Measurements from ENCODE around the gene ZNF81.

ZNF81 gene

GRCh38 chrX:47850901-47851300 is 14.2 kb downstream of the ZNF81 start:
- Histone ChIP-seq H2AFZ (ENCODE audit: low read depth, low read length) (no peak overlapping the region), H3K9ac (ENCODE audit: low read depth, low read length) (no peak overlapping the region), H3K36me3 (ENCODE audit: insufficient read depth, low read length) (peaks cover 10% of the 10 kb centered on the region; the same call in 1 of the 2 replicates), H3K79me2 (ENCODE audit: insufficient read depth, low read length) (no peaks in the 10 kb centered on the region), H3K9me3 (ENCODE audit: insufficient read depth, low read length, severe bottlenecking) (no peaks in the 10 kb centered on the region), H4K20me1 (ENCODE audit: insufficient read depth, low read length) (no peaks in the 10 kb centered on the region), H3K27me3 (ENCODE audit: insufficient read depth, low read length, poor library complexity) (no peaks in the 10 kb centered on the region), H3K27ac (ENCODE audit: low read length) (no peak overlapping the region), H3K4me3 (ENCODE audit: low read depth in 1 of 2, low read length in 2 of 2) (no peak overlapping the region), H3K4me2 (ENCODE audit: insufficient read depth, low read length) (no peak overlapping the region), H3K4me1 (ENCODE audit: insufficient read depth, low read length) (no peaks in the 10 kb centered on the region)
- DNase-seq (no peak), ATAC-seq (ENCODE audit: insufficient read depth, low read depth) (no peak)
- no peak for TF ChIP-seq EZH2 (IDR thresholded peaks at IDR 0.05; ENCODE audit: borderline replicate concordance, low read depth, low read length, severe bottlenecking)
- no peak for TF ChIP-seq CTCF (IDR thresholded peaks at IDR 0.05; ENCODE audit: borderline replicate concordance, extremely low read depth, low read length, poor library complexity, severe bottlenecking)

GRCh38 chrX:47854474-47854873 is 17.8 kb downstream of the ZNF81 start:
- H3K4me2 ChIP-seq (ENCODE audit: insufficient read depth, low read length), result no peak overlapping the region
- no peaks in the 10 kb centered on the region for H4K20me1 ChIP-seq (ENCODE audit: insufficient read depth, low read length)
- H3K9ac ChIP-seq (ENCODE audit: low read depth, low read length), result no peak overlapping the region
- peak; percentile 56 for TF ChIP-seq CTCF (IDR thresholded peaks at IDR 0.05; ENCODE audit: borderline replicate concordance, extremely low read depth, low read length, poor library complexity, severe bottlenecking)
- no peak for TF ChIP-seq EZH2 (IDR thresholded peaks at IDR 0.05; ENCODE audit: borderline replicate concordance, low read depth, low read length, severe bottlenecking)
- peaks cover 4% of the 10 kb centered on the region; the same call in 1 of the 2 replicates for H3K36me3 ChIP-seq (ENCODE audit: insufficient read depth, low read length)
- no peak overlapping the region for H2AFZ ChIP-seq (ENCODE audit: low read depth, low read length)
- no peaks in the 10 kb centered on the region for H3K4me1 ChIP-seq (ENCODE audit: insufficient read depth, low read length)
- H3K79me2 ChIP-seq (ENCODE audit: insufficient read depth, low read length), result no peaks in the 10 kb centered on the region
- no peaks in the 10 kb centered on the region for H3K9me3 ChIP-seq (ENCODE audit: insufficient read depth, low read length, severe bottlenecking)
- DNase-seq (peak; percentile 24), ATAC-seq (ENCODE audit: insufficient read depth, low read depth) (peak; percentile 58; the same call in 1 of the 3 replicates)
- no peaks in the 10 kb centered on the region for H3K27me3 ChIP-seq (ENCODE audit: insufficient read depth, low read length, poor library complexity)
- no peak overlapping the region for H3K4me3 ChIP-seq (ENCODE audit: low read depth in 1 of 2, low read length in 2 of 2)
- H3K27ac ChIP-seq (ENCODE audit: low read length), result no peak overlapping the region

- no peaks in the 10 kb centered on the region for H4K20me1 ChIP-seq (ENCODE audit: insufficient read depth, low read length)
- H3K36me3 ChIP-seq (ENCODE audit: insufficient read depth, low read length), result peaks cover 9% of the 10 kb centered on the region; the same call in 1 of the 2 replicates
- no peaks in the 10 kb centered on the region for H3K79me2 ChIP-seq (ENCODE audit: insufficient read depth, low read length)
- no peaks in the 10 kb centered on the region for H3K4me1 ChIP-seq (ENCODE audit: insufficient read depth, low read length)
- H3K4me2 ChIP-seq (ENCODE audit: insufficient read depth, low read length), result no peak overlapping the region
- H3K27ac ChIP-seq (ENCODE audit: low read length), result no peak overlapping the region
- no peaks in the 10 kb centered on the region for H3K27me3 ChIP-seq (ENCODE audit: insufficient read depth, low read length, poor library complexity)
- DNase-seq (no peak), ATAC-seq (ENCODE audit: insufficient read depth, low read depth) (no peak)
- TF ChIP-seq EZH2 (IDR thresholded peaks at IDR 0.05; ENCODE audit: borderline replicate concordance, low read depth, low read length, severe bottlenecking) (no peak), CTCF (IDR thresholded peaks at IDR 0.05; ENCODE audit: borderline replicate concordance, extremely low read depth, low read length, poor library complexity, severe bottlenecking) (no peak)
- H2AFZ ChIP-seq (ENCODE audit: low read depth, low read length), result no peak overlapping the region
- no peak overlapping the region for H3K9ac ChIP-seq (ENCODE audit: low read depth, low read length)
- H3K9me3 ChIP-seq (ENCODE audit: insufficient read depth, low read length, severe bottlenecking), result no peaks in the 10 kb centered on the region
- no peak overlapping the region for H3K4me3 ChIP-seq (ENCODE audit: low read depth in 1 of 2, low read length in 2 of 2)
These were observed 23.0 kb downstream of the ZNF81 start for GRCh38 chrX:47859686-47860085.

- Histone ChIP-seq H3K27me3 (ENCODE audit: insufficient read depth, low read length, poor library complexity) (no peaks in the 10 kb centered on the region), H3K79me2 (ENCODE audit: insufficient read depth, low read length) (no peaks in the 10 kb centered on the region), H3K4me1 (ENCODE audit: insufficient read depth, low read length) (no peaks in the 10 kb centered on the region), H2AFZ (ENCODE audit: low read depth, low read length) (no peak overlapping the region), H3K4me2 (ENCODE audit: insufficient read depth, low read length) (no peak overlapping the region), H3K27ac (ENCODE audit: low read length) (no peak overlapping the region), H4K20me1 (ENCODE audit: insufficient read depth, low read length) (no peaks in the 10 kb centered on the region), H3K9me3 (ENCODE audit: insufficient read depth, low read length, severe bottlenecking) (no peaks in the 10 kb centered on the region), H3K9ac (ENCODE audit: low read depth, low read length) (no peak overlapping the region), H3K36me3 (ENCODE audit: insufficient read depth, low read length) (peaks cover 9% of the 10 kb centered on the region; the same call in 1 of the 2 replicates), H3K4me3 (ENCODE audit: low read depth in 1 of 2, low read length in 2 of 2) (no peak overlapping the region)
- no peak for TF ChIP-seq CTCF (IDR thresholded peaks at IDR 0.05; ENCODE audit: borderline replicate concordance, extremely low read depth, low read length, poor library complexity, severe bottlenecking)
- no peak for TF ChIP-seq EZH2 (IDR thresholded peaks at IDR 0.05; ENCODE audit: borderline replicate concordance, low read depth, low read length, severe bottlenecking)
- no peak for DNase-seq
- ATAC-seq (ENCODE audit: insufficient read depth, low read depth), result no peak
These were observed 26.0 kb downstream of the ZNF81 start for GRCh38 chrX:47862680-47863079.

All from DND-41 (cell line).